Activated naive CD8-positive, alpha-beta T cell (primary cell): ENCODE data around the gene MYH14.

Experiments
- H3K27ac Mint-ChIP-seq: one replicate; pipeline ENCODE4 v1.8.0; 2021; ENCODE audit warnings: mixed read lengths
- H3K27me3 Mint-ChIP-seq: one replicate; pipeline ENCODE4 v1.8.0; 2021; ENCODE audit warnings: mixed read lengths
- H3K36me3 Mint-ChIP-seq: one replicate; pipeline ENCODE4 v1.8.0; 2021; ENCODE audit warnings: mixed read lengths
- H3K4me1 Mint-ChIP-seq: one replicate; pipeline ENCODE4 v1.8.0; 2021; ENCODE audit warnings: low read depth, mixed read lengths
- H3K4me3 Mint-ChIP-seq: one replicate; pipeline ENCODE4 v1.8.0; 2021; ENCODE audit warnings: mild to moderate bottlenecking, mixed read lengths
- H3K9me3 Mint-ChIP-seq: one replicate; pipeline ENCODE4 v1.8.0; 2021; ENCODE audit warnings: low read depth, mixed read lengths

The MYH14 gene

GRCh38 chr19:50275577-50276368 is 72.4 kb downstream of the MYH14 start:
- Mint-ChIP-seq H3K4me1 (no peaks in the 10 kb centered on the region), H3K9me3 (no peaks in the 10 kb centered on the region), H3K4me3 (no peak overlapping the region), H3K27me3 (peaks cover 5% of the 10 kb centered on the region), H3K27ac (no peak overlapping the region), H3K36me3 (no peaks in the 10 kb centered on the region)

GRCh38 chr19:50276370-50277063 is 73.1 kb downstream of the MYH14 start:
- Mint-ChIP-seq H3K36me3 (no peaks in the 10 kb centered on the region), H3K4me3 (no peak overlapping the region), H3K27me3 (peaks cover 5% of the 10 kb centered on the region), H3K4me1 (no peaks in the 10 kb centered on the region), H3K27ac (no peak overlapping the region), H3K9me3 (no peaks in the 10 kb centered on the region)

- Mint-ChIP-seq H3K4me3 (no peak overlapping the region), H3K27ac (no peak overlapping the region), H3K27me3 (peaks cover 5% of the 10 kb centered on the region), H3K9me3 (no peaks in the 10 kb centered on the region), H3K36me3 (no peaks in the 10 kb centered on the region), H3K4me1 (peaks cover 2% of the 10 kb centered on the region)
These were observed 74.7 kb downstream of the MYH14 start for GRCh38 chr19:50277966-50278580.

- Mint-ChIP-seq H3K36me3 (peaks cover under 1% of the 10 kb centered on the region), H3K9me3 (peaks cover 3% of the 10 kb centered on the region), H3K4me1 (peaks cover 2% of the 10 kb centered on the region), H3K27me3 (peaks cover 6% of the 10 kb centered on the region), H3K27ac (no peak overlapping the region), H3K4me3 (no peak overlapping the region)
These were observed 76.7 kb downstream of the MYH14 start for GRCh38 chr19:50280074-50280473.

GRCh38 chr19:50280983-50281382 is 77.6 kb downstream of the MYH14 start:
- H3K27ac Mint-ChIP-seq = peak overlapping the region; percentile 5
- peaks cover 2% of the 10 kb centered on the region for H3K36me3 Mint-ChIP-seq
- H3K9me3 Mint-ChIP-seq = peaks cover 9% of the 10 kb centered on the region
- H3K4me1 Mint-ChIP-seq = peaks cover 2% of the 10 kb centered on the region
- peaks cover 7% of the 10 kb centered on the region for H3K27me3 Mint-ChIP-seq
- no peak overlapping the region for H3K4me3 Mint-ChIP-seq

- H3K9me3 Mint-ChIP-seq = peaks cover 9% of the 10 kb centered on the region
- no peak overlapping the region for H3K4me3 Mint-ChIP-seq
- H3K36me3 Mint-ChIP-seq = peaks cover 2% of the 10 kb centered on the region
- no peak overlapping the region for H3K27ac Mint-ChIP-seq
- H3K4me1 Mint-ChIP-seq = peaks cover 2% of the 10 kb centered on the region
- peaks cover 7% of the 10 kb centered on the region for H3K27me3 Mint-ChIP-seq
These were observed 78.1 kb downstream of the MYH14 start for GRCh38 chr19:50281491-50281890.

GRCh38 chr19:50285833-50286232 is 82.4 kb downstream of the MYH14 start:
- Mint-ChIP-seq H3K9me3 (peaks cover 9% of the 10 kb centered on the region), H3K4me1 (peaks cover 2% of the 10 kb centered on the region), H3K27me3 (peaks cover 22% of the 10 kb centered on the region), H3K27ac (no peak overlapping the region), H3K36me3 (peaks cover 2% of the 10 kb centered on the region), H3K4me3 (no peak overlapping the region)

- peaks cover 9% of the 10 kb centered on the region for H3K9me3 Mint-ChIP-seq
- H3K4me3 Mint-ChIP-seq = no peak overlapping the region
- peaks cover 2% of the 10 kb centered on the region for H3K4me1 Mint-ChIP-seq
- peaks cover 22% of the 10 kb centered on the region for H3K27me3 Mint-ChIP-seq
- H3K36me3 Mint-ChIP-seq = peaks cover 2% of the 10 kb centered on the region
- H3K27ac Mint-ChIP-seq = no peak overlapping the region
These were observed 83.0 kb downstream of the MYH14 start for GRCh38 chr19:50286443-50286842.

GRCh38 chr19:50287331-50287730 is 83.9 kb downstream of the MYH14 start:
- H3K27ac Mint-ChIP-seq = no peak overlapping the region
- H3K4me1 Mint-ChIP-seq = peaks cover 2% of the 10 kb centered on the region
- no peak overlapping the region for H3K4me3 Mint-ChIP-seq
- peaks cover 9% of the 10 kb centered on the region for H3K9me3 Mint-ChIP-seq
- H3K27me3 Mint-ChIP-seq = peaks cover 22% of the 10 kb centered on the region
- H3K36me3 Mint-ChIP-seq = peaks cover 2% of the 10 kb centered on the region

- Mint-ChIP-seq H3K27ac (no peak overlapping the region), H3K4me1 (no peaks in the 10 kb centered on the region), H3K4me3 (no peak overlapping the region), H3K36me3 (peaks cover 2% of the 10 kb centered on the region), H3K27me3 (peaks cover 22% of the 10 kb centered on the region), H3K9me3 (peaks cover 9% of the 10 kb centered on the region)
These were observed 85.5 kb downstream of the MYH14 start for GRCh38 chr19:50288954-50289353.

GRCh38 chr19:50290011-50290410 is 86.6 kb downstream of the MYH14 start:
- Mint-ChIP-seq H3K27me3 (peaks cover 22% of the 10 kb centered on the region), H3K4me3 (no peak overlapping the region), H3K4me1 (no peaks in the 10 kb centered on the region), H3K9me3 (peaks cover 7% of the 10 kb centered on the region), H3K27ac (no peak overlapping the region), H3K36me3 (peaks cover 2% of the 10 kb centered on the region)

- peaks cover 2% of the 10 kb centered on the region for H3K9me3 Mint-ChIP-seq
- H3K4me1 Mint-ChIP-seq = no peaks in the 10 kb centered on the region
- no peaks in the 10 kb centered on the region for H3K36me3 Mint-ChIP-seq
- no peak overlapping the region for H3K27ac Mint-ChIP-seq
- no peak overlapping the region for H3K4me3 Mint-ChIP-seq
- H3K27me3 Mint-ChIP-seq = peaks cover 21% of the 10 kb centered on the region
These were observed 87.4 kb downstream of the MYH14 start for GRCh38 chr19:50290775-50291174.

- no peak overlapping the region for H3K4me3 Mint-ChIP-seq
- no peaks in the 10 kb centered on the region for H3K4me1 Mint-ChIP-seq
- peaks cover 21% of the 10 kb centered on the region for H3K27me3 Mint-ChIP-seq
- H3K9me3 Mint-ChIP-seq = no peaks in the 10 kb centered on the region
- no peak overlapping the region for H3K27ac Mint-ChIP-seq
- no peaks in the 10 kb centered on the region for H3K36me3 Mint-ChIP-seq
These were observed 88.9 kb downstream of the MYH14 start for GRCh38 chr19:50292216-50292827.

GRCh38 chr19:50293263-50294004 is 90.0 kb downstream of the MYH14 start:
- H3K27me3 Mint-ChIP-seq = peaks cover 13% of the 10 kb centered on the region
- H3K36me3 Mint-ChIP-seq = no peaks in the 10 kb centered on the region
- no peak overlapping the region for H3K4me3 Mint-ChIP-seq
- no peak overlapping the region for H3K27ac Mint-ChIP-seq
- H3K9me3 Mint-ChIP-seq = no peaks in the 10 kb centered on the region
- H3K4me1 Mint-ChIP-seq = no peaks in the 10 kb centered on the region
